Gastrocnemius medialis (tissue), 4 donors: ENCODE data around the gene SPATA24.

Experiments used
- POLR2A ChIP-seq, 2 donors: fragments of 450-650 bp; IDR thresholded peaks; one replicate each; pipeline ENCODE4 v1.6.1; 2017; ENCODE audit warnings: antibody characterized with exemption in 2 of 2, mild to moderate bottlenecking in 2 of 2, moderate library complexity in 2 of 2
- TF ChIP-seq, protein P1 (sequence below), 5 experiments: fragments of 450-650 bp in 3 of 5; fragments of 200-600 bp in 2 of 5; sonication (generic) in 2 of 5; IDR thresholded peaks in 4 of 5; conservative IDR thresholded peaks in 1 of 5; 1 replicate in 4 of 5; 2 replicates in 1 of 5; pipeline ENCODE4 v1.5.1; 2016 to 2019; ENCODE audit warnings: antibody characterized with exemption in 5 of 5, mild to moderate bottlenecking in 3 of 5, moderate library complexity in 3 of 5

DNA sequence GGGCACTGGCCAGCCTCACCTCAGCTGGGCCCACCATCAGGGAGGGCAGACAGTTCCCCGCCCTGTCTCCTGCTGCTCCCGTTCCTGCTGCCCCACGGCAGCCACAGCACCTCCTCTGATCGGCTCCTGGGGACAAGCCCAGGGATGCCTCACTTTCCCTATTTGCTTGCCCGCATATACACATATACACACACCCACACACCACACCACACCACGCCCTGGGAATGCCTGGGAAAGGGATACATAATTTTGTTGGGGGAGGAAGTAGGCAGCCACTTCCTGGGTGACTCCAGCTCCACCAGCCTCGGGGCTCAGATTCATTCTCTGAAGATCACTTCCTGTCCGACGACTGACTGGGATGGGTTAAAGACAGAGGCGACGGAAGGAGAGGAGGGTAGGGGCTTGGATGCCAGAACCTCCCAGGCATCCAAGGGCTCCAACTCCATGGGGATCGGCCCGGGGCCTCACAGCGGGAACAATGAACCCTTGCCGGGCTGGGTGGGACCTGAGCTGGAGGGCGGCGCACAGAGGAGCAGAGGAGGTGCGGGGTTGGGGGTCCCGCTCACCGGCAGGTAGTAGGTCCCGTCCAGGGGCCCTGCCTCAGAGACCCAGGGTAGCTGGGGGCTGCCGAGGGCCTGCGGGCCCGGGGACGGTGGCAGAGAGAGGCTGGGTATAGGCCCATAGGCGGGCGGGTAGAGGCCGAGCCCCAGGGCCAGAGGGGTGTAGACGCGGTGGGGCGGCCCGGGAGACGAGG is 12.1 kb downstream of the SPATA24 start:
- TF ChIP-seq, protein P1, sequence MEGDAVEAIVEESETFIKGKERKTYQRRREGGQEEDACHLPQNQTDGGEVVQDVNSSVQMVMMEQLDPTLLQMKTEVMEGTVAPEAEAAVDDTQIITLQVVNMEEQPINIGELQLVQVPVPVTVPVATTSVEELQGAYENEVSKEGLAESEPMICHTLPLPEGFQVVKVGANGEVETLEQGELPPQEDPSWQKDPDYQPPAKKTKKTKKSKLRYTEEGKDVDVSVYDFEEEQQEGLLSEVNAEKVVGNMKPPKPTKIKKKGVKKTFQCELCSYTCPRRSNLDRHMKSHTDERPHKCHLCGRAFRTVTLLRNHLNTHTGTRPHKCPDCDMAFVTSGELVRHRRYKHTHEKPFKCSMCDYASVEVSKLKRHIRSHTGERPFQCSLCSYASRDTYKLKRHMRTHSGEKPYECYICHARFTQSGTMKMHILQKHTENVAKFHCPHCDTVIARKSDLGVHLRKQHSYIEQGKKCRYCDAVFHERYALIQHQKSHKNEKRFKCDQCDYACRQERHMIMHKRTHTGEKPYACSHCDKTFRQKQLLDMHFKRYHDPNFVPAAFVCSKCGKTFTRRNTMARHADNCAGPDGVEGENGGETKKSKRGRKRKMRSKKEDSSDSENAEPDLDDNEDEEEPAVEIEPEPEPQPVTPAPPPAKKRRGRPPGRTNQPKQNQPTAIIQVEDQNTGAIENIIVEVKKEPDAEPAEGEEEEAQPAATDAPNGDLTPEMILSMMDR (IDR thresholded peaks at IDR 0.05 in 4 of 5, conservative IDR thresholded peaks at IDR 0.05 in 1 of 5), result no peak
- TF ChIP-seq POLR2A (IDR thresholded peaks at IDR 0.05), result no peak
